Heart left ventricle (tissue), 13 donors: ENCODE results near the gene CHAD.

Experiments used
- CTCF ChIP-seq, 12 donors: fragments of 200-600 bp; sonication (generic) in 4 of 12; IDR thresholded peaks; one replicate each; pipeline versions ENCODE4 v1.5.0 to v1.8.0; 2018 to 2022; ENCODE audit warnings: antibody characterized with exemption in 12 of 12, mild to moderate bottlenecking in 5 of 12
- POLR2A ChIP-seq, 2 donors: fragments of 450-650 bp; IDR thresholded peaks; one replicate each; pipeline ENCODE4 v1.6.1; 2017; ENCODE audit warnings: antibody characterized with exemption in 2 of 2, mild to moderate bottlenecking in 2 of 2, moderate library complexity in 2 of 2
- donor health status: ischemic (EF 13 %, LVEDD 7.1; RV severe dilation, severe dysfunction).
- donor health status: DM: no; HTN: yes; CAD: no.
- donor health status: DM: no; HTN: no; CAD: no.
- donor health status: ischemic (EF 25% LVEDD 6.9; RV normal size, moderate dysfunction).
- donor health status: ischemic (EF 25% LVEDD 5.7; RV mildly dilated, moderate dysfunction).
- donor health status: ischemic (EF 35%, LVEDD 5.7; RV mildly dilated, moderate dysfunction).
- donor health status: nonischemic (EF 11% LVEDD 7.7; RV severe dilation, severe dysfunction).
- donor health status: DM: yes; HTN: yes; CAD: no.
- donor health status: PGD.
- donor health status: ischemic (EF 29% LVEDD 5.4; RV normal size, mild dysfunction).
- donor health status: nonischemic (EF 23%, LVEDD 6.1; RV moderate dilation, normal function).

- no peak for TF ChIP-seq CTCF (IDR thresholded peaks at IDR 0.05)
- TF ChIP-seq POLR2A (IDR thresholded peaks at IDR 0.05): no peak
Observed at GRCh38 chr17:50495217-50495823, 26.6 kb upstream of the CHAD start.
